Germinal center (tissue), 1 donor: Measurements from ENCODE around the gene AGO4.
"Not testable (repeated sequence)": the region's sequence is repeated elsewhere in the genome, so short reads cannot be mapped to it uniquely, and the experiment has no call there.

Experiments
- DNase-seq: peaks from one replicate; pipeline ENCODE4 v3.0.0; 2012; ENCODE audit warnings: mixed read lengths, low spot score

Gene AGO4

DNA sequence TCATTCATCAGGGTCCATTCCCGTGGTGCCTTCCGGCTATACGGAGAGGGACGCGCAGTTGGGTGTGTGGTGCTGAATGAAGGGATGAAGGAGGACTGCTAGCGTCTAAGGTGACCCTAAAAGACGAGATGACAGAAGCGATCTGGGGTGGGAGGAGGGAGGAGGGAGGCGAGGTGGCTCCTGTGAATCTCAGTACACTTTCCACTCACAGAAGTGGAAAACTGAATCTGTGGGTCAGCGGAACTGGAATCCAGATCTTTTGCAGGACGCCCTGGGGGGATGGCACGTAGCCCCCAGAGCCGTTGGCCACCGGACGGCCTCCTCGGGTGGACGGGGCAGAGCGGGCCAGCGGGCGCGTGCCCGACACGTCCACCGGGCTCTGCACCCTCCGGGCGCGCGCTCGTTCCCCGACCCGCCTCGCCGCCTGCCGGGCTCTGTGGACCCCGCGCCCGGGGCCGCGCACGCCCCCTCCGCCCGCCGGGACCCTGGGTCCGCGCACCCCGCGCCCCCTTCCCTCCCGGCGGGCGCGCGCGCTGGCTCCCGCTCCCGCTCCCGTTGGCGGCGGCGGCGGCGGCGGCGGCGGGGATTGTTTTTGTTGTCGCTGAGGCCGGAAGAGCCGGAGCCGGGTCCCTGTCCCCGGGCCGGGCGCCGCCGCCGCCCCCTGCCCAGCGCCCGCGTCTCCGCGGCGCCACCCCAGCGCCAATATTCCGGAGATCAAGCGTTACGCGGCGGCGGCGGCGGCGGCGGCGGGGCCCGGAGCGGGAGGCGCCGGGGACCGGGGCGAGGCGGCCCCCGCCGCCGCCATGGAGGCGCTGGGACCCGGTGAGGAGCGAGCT is at the start of gene AGO4:
Gene AGO4, plus strand, starts transcription at position 403 of the 836 bp plus-strand sequence. Its CDS starts 401 bp downstream, at position 804.
- peak; percentile 59 for DNase-seq

DNA sequence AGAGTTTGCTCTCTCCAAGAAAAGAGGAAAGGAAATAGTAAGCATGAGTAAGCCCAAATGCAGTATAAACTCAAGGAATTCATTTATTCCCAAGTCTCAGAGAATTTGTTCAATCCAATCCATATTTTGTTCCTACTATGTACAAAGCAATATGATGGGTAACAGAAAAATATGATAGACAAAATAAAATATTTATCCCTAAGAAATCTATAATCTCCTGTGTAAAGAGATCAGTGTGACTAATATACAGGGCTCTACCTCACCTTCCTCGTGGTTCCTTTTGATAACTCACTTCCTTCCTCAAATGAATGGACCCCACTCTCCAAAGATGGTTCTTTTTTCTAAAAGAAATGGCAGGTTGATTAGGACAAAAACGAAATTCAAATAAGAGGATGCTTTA is 45.7 kb upstream of the AGO4 start:
- no peak for DNase-seq

DNA sequence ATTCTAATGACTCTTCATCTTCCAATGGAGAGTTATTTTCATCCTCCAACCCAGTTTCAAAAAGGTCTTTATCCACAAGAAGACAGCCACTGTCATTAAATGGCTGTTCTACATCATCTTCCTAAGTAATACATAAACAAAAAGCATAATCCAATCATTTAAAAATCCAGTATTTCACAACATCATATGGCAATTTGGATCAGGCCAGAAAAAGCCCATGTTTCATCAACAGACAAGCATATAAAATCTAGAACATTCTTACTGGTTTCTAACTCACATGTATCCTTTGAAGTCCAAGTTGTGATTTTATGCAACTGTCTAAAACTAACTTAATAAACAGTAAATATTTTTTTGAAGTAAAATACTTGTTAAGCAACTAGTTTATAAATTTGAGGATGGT is 44.6 kb upstream of the AGO4 start:
- no peak for DNase-seq

DNA sequence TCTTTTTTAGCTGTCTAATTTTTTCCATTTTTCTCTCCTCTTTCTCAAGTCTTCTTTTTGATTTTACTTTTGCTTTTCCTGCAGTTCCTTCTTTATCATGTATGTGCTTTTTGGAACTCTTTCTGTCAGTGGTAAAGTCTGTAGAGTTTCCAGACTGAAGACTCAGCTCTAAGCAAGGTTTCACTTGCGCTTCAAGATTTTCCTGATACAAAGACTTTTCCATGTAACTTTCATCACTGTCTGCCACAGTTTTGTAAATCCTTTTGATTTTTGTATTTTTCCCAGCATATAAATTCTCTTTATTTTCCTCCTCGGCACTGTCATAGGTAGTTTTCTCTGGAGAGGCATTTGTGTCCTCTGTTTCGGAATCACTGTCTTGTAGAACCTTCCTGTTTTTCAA is 43.5 kb upstream of the AGO4 start:
- DNase-seq, result no peak

DNA sequence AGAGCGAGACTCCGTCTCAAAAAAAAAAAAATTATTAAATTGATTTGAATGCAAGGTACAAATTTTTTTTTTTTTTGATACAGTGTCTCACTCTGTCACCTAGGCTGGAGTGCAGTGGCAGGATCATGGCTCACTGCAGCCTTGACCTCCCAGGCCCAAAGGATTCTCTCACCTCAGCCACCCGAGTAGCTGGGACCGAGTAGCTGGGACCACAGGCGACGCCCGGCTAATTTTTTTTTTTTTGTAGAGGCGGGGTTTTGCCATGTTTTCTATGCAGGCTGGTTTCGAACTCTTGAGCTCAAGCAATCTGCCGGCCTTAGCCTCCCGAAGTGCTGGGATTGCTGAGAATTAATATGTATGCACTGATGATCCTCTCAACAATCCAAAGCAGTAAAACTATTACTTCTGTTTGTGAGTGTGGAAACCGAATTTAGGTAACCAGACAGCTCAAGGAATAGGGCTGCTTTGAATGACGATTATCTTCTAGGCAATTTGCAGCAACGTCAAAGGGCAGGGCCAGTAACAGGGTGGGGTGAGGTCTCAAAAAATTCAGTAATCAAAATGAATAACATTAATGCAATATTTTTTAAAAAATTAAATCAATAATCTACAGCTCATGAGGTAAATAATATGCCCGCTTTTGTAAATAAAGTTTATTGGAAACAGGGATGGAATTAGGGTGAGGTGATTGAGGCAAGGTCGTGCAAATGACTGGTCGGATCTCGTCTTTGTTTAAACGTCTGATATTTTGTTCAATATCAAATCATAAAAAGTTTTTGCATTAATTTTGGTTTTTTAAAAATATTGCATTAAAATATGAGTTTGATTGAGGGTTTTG is 39.2 kb upstream of the AGO4 start:
- DNase-seq, result no peak

DNA sequence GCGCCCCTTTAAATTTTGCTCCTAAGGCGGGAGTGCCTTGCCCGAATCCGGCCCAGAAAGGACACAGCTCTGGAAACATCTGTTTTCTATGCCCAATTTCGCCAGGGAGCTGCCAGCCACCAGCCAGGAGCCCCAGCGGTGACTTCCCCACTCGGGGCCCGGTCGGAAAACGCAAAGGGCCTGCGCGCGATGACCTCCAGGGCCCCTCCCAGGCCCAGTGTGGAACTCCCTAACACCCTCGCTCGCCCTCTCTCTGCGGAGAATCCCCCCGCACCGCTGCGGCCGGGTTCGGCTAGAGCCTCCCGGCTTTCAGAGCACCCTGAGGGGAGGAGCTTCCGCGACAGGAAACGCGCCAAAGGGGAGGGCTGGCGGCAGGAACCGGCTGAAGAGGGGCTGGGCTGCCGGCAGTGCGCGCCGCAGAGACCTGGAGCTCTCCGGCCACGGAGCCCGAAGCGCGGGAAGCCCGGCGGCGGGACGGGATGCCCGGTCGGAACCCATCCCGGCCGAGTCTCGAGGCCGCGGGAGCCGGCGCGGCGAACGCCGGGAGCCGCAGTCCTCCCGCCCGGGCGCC is 38.5 kb upstream of the AGO4 start:
- peak; percentile 94 for DNase-seq

DNA sequence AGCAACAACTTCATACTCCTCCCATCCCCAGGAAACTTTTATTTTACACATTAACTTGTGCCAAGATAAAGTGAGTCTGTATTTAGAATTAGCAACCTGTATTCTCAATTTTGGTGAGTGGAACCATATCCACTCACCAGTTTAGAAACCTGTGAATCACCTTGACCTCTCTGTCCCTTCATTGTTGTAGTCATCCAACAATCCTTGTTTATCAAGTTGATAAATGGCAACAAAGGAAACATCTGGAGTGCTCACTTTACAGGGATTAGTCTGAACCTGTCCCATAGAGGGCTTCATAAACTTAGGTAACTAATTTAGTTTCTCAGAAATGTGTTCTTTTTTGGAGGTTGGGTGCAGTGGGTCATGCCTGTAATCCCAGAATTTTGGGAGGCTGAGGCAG is 34.1 kb upstream of the AGO4 start:
- DNase-seq, result no peak

DNA sequence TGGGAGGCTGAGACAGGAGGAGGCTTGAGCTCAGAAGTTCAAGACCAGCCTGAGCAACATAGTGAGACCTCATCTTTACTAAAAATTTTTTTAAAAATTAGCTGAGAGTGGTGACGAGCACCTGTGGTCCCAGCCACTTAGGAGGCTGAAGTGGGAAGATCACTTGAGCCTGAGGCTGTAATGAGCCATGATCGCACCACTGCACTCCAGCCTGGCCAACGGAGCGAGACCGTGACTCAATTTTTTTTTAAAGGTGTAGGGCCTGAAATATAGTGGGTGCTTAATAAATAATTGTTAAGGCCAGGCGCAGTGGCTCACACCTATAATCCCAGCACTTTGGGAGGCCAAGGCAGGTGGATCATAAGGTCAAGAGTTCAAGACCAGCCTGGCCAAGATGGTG is 31.6 kb upstream of the AGO4 start:
- DNase-seq, result not testable (repeated sequence)

DNA sequence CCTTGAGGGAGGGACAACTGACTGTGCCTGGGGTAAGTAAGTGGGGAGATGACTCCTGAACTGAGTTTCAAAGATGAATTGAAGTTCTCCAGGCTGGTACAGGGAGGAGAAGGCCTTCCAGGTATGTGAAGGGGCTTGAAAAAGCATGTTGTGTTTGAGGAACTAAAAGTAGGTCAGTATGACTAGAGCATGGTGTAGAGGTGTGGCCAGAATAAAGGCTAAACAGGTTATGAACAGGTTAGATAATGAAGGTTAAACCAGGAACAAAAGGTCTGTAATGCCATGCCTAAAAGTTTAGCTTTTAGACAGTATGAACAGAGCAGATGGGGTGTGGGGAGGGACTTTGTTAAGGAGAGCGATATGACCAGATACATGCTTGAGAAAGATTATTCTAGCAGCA is 30.7 kb upstream of the AGO4 start:
- DNase-seq, result no peak

DNA sequence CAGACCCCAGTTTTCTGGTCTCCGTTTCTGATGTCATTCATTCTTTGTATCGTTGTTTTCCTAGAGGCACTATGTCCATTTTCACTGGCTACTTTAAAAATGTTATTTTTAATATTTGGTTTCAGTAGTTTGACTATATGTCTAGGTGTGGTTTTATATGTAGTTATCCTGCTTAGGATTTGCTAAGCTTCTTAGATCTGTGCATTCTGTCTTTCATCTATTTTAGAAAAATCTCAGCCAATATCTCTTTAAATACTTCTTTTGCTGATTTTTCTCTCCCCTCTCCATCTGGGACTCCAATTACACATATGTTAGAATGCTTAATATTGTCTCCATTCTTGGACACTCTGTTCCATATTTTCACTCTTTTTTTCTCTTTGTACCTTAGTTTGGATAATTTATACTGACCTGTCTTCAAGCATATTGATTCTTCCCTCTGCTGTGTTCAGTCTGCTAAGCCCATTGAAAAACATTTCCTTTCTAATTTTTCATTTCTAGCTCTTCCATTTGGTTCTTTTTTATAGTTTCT is 24.7 kb upstream of the AGO4 start:
- DNase-seq, result no peak

DNA sequence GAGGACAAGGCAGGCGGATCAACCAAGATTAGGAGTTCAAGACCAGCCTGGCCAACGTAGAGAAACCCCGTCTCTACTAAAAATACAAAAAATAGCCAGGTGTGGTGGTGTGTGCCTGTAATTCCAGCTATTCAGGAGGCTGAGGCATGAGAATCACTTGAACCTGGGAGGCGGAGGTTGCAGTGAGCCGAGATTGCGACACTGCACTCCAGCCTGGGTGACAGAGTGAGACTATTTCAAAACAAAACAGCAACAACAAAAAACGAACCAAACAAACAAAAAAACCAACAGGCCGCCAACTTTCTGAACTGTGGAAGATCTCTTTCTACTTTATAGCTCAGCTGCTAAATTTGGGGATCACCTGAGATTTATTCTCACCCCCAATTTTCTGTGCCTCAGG is 23.5 kb upstream of the AGO4 start:
- not testable (repeated sequence) for DNase-seq

DNA sequence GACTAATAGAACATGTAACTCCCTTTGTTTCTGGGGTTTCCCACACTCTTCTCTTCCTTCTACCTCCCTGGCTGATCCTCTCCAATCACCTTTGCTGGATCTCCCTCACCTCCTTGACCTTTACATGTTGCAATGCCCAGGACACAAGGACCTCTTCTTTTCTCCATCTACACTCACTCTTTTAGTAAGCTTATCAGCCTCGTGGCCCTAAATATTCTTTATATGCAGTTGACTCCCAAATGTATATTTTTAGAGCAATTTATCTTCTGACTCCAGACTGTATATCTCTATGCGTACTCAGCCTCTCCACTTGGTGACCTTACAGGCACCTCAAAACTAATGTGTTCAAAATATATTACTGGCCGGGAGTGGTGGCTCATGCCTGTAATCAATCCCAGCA is 19.7 kb upstream of the AGO4 start:
- DNase-seq, result no peak

DNA sequence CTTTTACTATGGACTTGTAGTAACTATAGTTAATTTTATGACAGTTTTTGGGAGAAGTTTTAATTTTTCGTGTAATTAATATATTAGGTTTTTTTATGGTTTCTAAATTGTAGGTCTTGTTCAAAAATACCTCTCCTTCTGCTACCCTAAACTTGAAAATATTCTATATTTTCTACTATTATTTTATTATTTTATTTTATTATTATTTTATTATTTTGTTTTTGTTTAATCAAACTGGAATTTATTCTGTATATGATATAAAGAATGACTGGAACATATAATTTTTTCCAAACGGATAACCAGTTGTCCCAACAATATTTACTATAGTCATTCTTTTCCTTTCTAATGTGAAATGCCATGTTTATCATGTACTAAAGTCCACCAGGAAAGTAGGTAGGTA is 17.1 kb upstream of the AGO4 start:
- DNase-seq, result no peak

DNA sequence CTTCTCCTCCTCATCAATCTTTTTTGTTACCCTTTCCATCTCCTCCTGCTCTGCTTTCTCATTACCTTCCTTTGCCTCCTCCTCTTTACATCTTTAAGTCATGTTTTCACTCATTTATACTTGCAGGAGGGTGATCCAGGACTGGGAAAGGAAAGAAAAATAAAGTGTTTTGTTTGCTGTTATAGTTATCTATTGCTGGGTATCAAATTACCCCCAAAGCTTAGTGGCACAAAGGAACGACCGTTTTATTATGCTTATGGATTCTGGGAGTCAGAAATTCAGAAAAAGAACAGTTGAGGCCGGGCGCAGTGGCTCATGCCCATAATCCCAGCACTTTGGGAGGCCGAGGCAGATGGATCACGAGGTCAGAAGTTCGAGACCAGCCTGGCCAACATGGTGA is 12.5 kb upstream of the AGO4 start:
- DNase-seq, result no peak

DNA sequence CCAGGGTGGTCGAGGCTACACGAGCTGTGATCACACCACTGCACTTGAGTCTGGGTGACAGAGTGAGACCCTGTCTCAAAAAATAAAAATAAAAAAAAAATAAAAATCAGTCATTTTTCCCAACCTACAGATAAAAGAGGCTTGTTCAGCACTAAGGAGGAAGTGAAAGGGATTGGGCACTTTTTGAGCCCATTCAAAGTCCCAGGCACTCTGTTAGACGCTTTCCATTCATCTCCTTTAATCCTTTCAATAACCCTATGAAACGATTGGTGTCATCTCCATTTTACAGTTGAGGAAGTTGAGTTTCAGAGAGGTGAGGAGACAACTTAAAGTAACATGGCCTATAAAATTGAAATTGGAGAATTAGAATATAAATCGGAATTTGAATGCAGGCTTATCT is 10.4 kb upstream of the AGO4 start:
- peak; percentile 9 for DNase-seq

DNA sequence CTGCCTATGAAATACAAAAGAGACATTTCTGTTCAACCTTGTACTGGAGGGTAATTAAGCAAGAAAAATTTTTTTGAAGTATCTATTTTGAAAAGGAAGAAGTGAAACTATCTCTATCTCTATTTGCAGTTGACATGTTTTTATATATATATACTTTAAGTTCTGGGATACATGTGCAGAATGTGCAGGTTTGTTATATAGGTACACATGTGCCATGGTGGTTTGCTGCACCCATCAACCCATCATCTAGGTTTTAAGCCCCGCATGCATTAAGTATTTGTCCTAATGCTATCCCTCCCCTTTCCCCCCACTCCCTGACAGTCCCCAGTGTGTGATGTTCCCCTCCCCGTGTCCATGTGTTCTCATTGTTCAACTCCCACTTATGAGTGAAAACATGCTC is 9.8 kb upstream of the AGO4 start:
- DNase-seq, result peak; percentile 7

DNA sequence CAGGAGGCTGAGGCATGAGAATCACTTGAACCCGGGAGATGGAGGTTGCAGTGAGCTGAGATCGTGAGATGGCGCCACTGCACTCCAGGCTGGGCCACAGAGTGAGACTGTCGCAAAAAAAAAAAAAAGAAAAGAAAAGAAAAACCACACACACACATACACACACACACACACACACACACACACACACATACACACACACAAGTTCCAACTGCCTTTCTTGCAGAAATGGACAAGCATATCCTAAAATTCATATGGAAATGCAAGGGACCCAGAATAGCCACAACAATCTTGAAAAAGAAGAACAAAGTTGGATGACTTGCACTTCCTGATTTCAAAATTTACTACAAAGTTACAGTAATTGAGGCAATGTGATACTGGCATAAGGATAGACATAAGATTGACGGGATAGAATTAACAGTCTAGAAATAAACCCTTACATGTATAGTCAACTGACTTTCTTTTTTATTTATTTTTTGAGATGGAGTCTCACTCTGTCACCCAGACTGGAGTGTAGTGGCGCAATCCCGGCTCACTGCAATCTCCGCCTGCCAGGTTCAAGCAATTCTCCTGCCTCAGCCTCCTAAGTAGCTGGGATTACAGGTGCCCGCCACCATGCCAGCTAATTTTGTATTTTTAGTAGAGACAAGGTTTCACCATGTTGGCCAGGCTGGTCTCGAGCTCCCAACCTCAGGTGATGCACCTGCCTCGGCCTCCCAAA is 7.5 kb upstream of the AGO4 start:
- DNase-seq, result not testable (repeated sequence)

DNA sequence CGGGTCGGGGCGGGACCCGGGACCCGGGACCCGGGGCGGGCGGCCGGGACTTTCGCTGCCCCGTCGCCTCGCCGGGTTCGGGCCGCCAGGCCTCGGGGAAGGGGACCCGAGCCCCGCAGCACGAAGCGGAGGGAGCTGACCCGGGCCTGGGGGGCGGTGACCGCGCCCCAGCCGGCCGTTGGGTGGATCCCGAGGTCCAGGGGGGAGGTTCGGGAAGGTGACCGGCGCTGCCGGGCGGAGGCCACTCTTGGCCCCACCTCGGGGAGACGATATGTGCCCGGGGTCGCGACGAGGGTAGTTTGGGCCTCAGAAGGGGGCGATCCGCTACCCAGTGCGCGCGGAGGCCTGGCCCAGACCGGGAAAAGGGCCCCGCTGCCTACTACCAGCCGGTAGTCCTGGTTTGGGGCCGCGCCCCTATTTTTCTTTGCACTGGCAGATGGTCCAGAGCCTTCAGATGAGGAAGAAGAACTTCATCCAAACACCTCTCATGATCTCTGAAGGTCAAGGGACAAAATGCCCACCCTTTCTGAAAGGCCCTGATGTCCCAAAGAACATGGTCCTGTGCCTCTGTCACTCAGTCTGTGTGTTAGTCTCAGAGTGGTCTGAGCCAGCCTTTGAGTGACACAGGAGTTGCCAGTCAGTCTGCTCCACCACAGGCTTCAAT is 766 bp downstream of the AGO4 start:
- DNase-seq, result peak; percentile 39

DNA sequence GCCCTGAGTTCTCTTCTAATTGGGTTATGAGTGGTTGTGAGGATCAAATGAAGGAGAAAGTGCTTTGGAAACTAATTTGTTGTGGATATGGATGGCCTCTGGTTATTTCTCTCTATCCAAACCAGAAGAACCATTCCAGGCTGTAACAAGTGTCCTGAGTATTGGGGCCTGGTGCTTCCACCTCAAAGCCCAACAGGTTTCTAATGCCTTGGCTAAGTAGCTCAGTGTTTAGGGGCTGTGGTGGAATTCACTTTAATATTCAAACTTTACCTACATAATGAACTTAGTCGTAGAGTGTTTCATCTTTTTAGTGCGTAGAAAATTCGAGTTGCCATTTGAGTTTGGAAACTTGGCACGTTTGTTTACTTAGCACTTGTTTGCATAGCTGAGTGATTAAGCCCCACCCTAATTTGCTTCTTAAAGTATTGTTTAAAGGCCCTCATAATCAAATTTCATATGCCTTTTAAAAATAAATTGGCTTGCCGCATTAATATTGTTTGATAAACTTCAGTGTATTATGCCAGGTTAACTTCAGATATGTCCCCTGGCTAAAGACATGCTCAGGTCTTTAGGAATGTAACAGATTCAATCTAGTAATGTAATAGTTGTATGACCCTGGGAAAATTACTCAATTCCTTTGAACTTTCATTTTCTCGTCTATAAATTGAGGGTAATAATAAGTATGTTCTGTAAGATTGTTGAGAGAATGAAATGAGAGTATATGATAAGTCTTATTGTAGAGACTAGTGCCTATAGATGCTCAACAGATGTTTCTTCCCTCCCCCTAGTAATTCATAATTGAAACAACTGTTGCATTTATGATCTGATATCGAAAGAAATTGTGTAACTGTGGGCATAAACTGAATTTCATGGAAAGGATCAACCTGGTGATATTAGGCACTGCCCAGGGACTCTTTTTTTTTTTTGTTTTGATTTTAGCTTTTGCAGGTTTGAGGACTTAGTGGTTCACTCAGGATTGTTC is 1.6 kb downstream of the AGO4 start:
- DNase-seq, result no peak
